Heart left ventricle (tissue), 16 donors: ENCODE data around the gene PIK3IP1. TPM values are rescaled to one million over a fixed set of nuclear protein-coding genes. Genes with fewer than 3 reads are reported as not detected.

Source experiments
- ATAC-seq, 4 donors: fragments of 200-7000 bp; cut with Tn5 transposase; one replicate each; pipeline ENCODE4 v1.9.1; 2020 to 2022; ENCODE audit warnings: moderate library complexity in 4 of 4, mild to moderate bottlenecking in 3 of 4, moderate number of reproducible peaks in 1 of 4
- DNase-seq, 5 donors: peaks; one replicate each; pipeline ENCODE4 v3.0.0-alpha.2; 2020
- H3K27ac ChIP-seq, 12 donors: fragments of 200-600 bp; sonication (generic) in 4 of 12; one replicate each; pipeline versions ENCODE4 v1.5.0 to v1.8.0; 2016 to 2022; ENCODE audit warnings: mild to moderate bottlenecking in 2 of 12
- H3K27me3 ChIP-seq, 9 donors: fragments of 200-600 bp; sonication (generic) in 2 of 9; one replicate each; pipeline versions ENCODE4 v1.5.1 to v1.8.0; 2016 to 2022; ENCODE audit warnings: mild to moderate bottlenecking in 3 of 9
- H3K36me3 ChIP-seq, 9 donors: fragments of 200-600 bp; sonication (generic) in 2 of 9; one replicate each; pipeline versions ENCODE4 v1.5.0 to v1.8.0; 2018 to 2022; ENCODE audit warnings: mild to moderate bottlenecking in 2 of 9
- H3K4me1 ChIP-seq, 12 donors: fragments of 200-600 bp; sonication (generic) in 4 of 12; one replicate each; pipeline versions ENCODE4 v1.5.0 to v1.8.0; 2016 to 2022; ENCODE audit warnings: mild to moderate bottlenecking in 3 of 12
- H3K4me3 ChIP-seq, 12 donors: fragments of 200-600 bp; sonication (generic) in 4 of 12; one replicate each; pipeline versions ENCODE4 v1.5.0 to v1.8.0; 2017 to 2022; ENCODE audit warnings: mild to moderate bottlenecking in 9 of 12, moderate library complexity in 4 of 12
- H3K9me3 ChIP-seq, 12 donors: fragments of 200-600 bp; sonication (generic) in 4 of 12; one replicate each; pipeline versions ENCODE4 v1.5.0 to v1.8.0; 2016 to 2022; ENCODE audit warnings: mild to moderate bottlenecking in 1 of 12
- CTCF ChIP-seq, 12 donors: fragments of 200-600 bp; sonication (generic) in 4 of 12; IDR thresholded peaks; one replicate each; pipeline versions ENCODE4 v1.5.0 to v1.8.0; 2018 to 2022; ENCODE audit warnings: antibody characterized with exemption in 12 of 12, mild to moderate bottlenecking in 5 of 12
- POLR2A ChIP-seq, 2 donors: fragments of 450-650 bp; IDR thresholded peaks; one replicate each; pipeline ENCODE4 v1.6.1; 2017; ENCODE audit warnings: antibody characterized with exemption in 2 of 2, mild to moderate bottlenecking in 2 of 2, moderate library complexity in 2 of 2
- WGBS, 4 donors: extraction: QIAGEN DNeasy Blood & Tissue Kit in 2 of 4; methylation state at CpG; one replicate each; pipeline versions ENCODE4 v1.1.5 to v1.1.7; 2013 to 2018; 5-methylcytosine and 5-hydroxymethylcytosine counted together
- intact Hi-C, 10 donors: fragments of 100-400 bp; cut with DNase I; formaldehyde crosslinking; loops; one replicate each; pipeline versions ENCODE4 v1.11.1 to v1.14.2; 2022
- polyA plus RNA-seq, 2 donors: library from polyadenylated mRNA; stranded (reverse); fragments of 200-250 nt; gene quantifications; one replicate each; pipeline ENCODE4 v1.2.3, GENCODE V29; 2013
- total RNA-seq, 9 donors: library from RNA; depleted of rRNA in 2 of 9; stranded (reverse); fragments of >200 nt in 2 of 9; fragmentation: NEBNext Ultra II Directional in 3 of 9; extraction: Animal tissue kit (Norgen Biotek cat#: 25700) in 3 of 9; gene quantifications; one replicate each; pipeline versions ENCODE4 v1.1.0 to v1.2.4, GENCODE V29; 2016 to 2023
- donor health status: ischemic (EF 13 %, LVEDD 7.1; RV severe dilation, severe dysfunction).
- donor health status: healthy with polysubstance abuse.
- donor health status: DM: no; HTN: yes; CAD: no.
- donor health status: DM: no; HTN: no; CAD: no.
- donor health status: ischemic (EF 25% LVEDD 6.9; RV normal size, moderate dysfunction).
- donor health status: ischemic (EF 25% LVEDD 5.7; RV mildly dilated, moderate dysfunction).
- donor health status: healthy.
- donor health status: DM: yes; HTN: yes; CAD: no.
- donor health status: ischemic (EF 35%, LVEDD 5.7; RV mildly dilated, moderate dysfunction).
- donor health status: nonischemic (EF 11% LVEDD 7.7; RV severe dilation, severe dysfunction).
- donor health status: DM: yes; HTN: yes; CAD: no.
- donor health status: PGD.
- donor health status: ischemic (EF 29% LVEDD 5.4; RV normal size, mild dysfunction).
- donor health status: nonischemic (EF 23%, LVEDD 6.1; RV moderate dilation, normal function).

Gene PIK3IP1
- total and polyA plus RNA-seq, 11 donors = 3.8 to 40.7 (median 16.9) TPM

GRCh38 chr22:31271026-31271425, 21.3 kb downstream of the PIK3IP1 start:
- H3K4me3 ChIP-seq = no peak overlapping the region
- DNase-seq = no peak
- peak in 1 of 4 donors; percentile 5 for ATAC-seq
- intact Hi-C loops = loop anchor here in 7 of 10 donors (5.0 to 10.0 kb wide), 5 partner anchors 56 to 166 kb away; partner anchors contain the start of genes LIMK2 (in 5 of the 7) and SELENOM (in 2 of the 7)
- peak overlapping the region in 5 of 12 donors; percentile 2 to 61 (median 43) for H3K27ac ChIP-seq
- no peak for TF ChIP-seq POLR2A (IDR thresholded peaks at IDR 0.05)
- no peak for TF ChIP-seq CTCF (IDR thresholded peaks at IDR 0.05)
- H3K4me1 ChIP-seq = peaks cover 0 to 17% (median 4%) of the 10 kb centered on the region in 12 donors
- H3K36me3 ChIP-seq = peaks cover 0 to 86% (median 60%) of the 10 kb centered on the region in 9 donors
- H3K27me3 ChIP-seq = no peaks in the 10 kb centered on the region
- no peaks in the 10 kb centered on the region for H3K9me3 ChIP-seq
- 78 to 92% (median 87%) methylated on average over 4 of the region's 4 CpGs for WGBS, 4 donors

- intact Hi-C loops = loop anchor here in 7 of 10 donors (5.0 to 10.0 kb wide), 5 partner anchors 55 to 165 kb away; partner anchors contain the start of genes LIMK2 (in 5 of the 7) and SELENOM (in 2 of the 7)
- Histone ChIP-seq H3K27me3 (no peaks in the 10 kb centered on the region), H3K4me3 (no peak overlapping the region), H3K36me3 (peaks cover 0 to 86% (median 57%) of the 10 kb centered on the region in 9 donors), H3K27ac (no peak overlapping the region), H3K9me3 (no peaks in the 10 kb centered on the region), H3K4me1 (peaks cover 0 to 17% (median 4%) of the 10 kb centered on the region in 12 donors)
- no peak for ATAC-seq
- DNase-seq = no peak
- 51 to 76% (median 58%) methylated on average over 2 to 3 of the region's 3 CpGs for WGBS, 4 donors
- TF ChIP-seq POLR2A (IDR thresholded peaks at IDR 0.05) (no peak), CTCF (IDR thresholded peaks at IDR 0.05) (no peak)
Observed at GRCh38 chr22:31269892-31270579, 22.3 kb downstream of the PIK3IP1 start.

GRCh38 chr22:31268281-31268680, 24.0 kb downstream of the PIK3IP1 start:
- Histone ChIP-seq H3K9me3 (no peaks in the 10 kb centered on the region), H3K36me3 (peaks cover 0 to 86% (median 53%) of the 10 kb centered on the region in 9 donors), H3K4me3 (no peak overlapping the region), H3K27ac (no peak overlapping the region), H3K4me1 (peaks cover 0 to 17% (median 4%) of the 10 kb centered on the region in 12 donors), H3K27me3 (no peaks in the 10 kb centered on the region)
- ATAC-seq = no peak
- intact Hi-C loops = no loop called here
- DNase-seq = no peak
- TF ChIP-seq CTCF (IDR thresholded peaks at IDR 0.05) = no peak
- TF ChIP-seq POLR2A (IDR thresholded peaks at IDR 0.05) = no peak
- 99 to 100% (median 100%) methylated on average over 2 of the region's 2 CpGs for WGBS, 4 donors

GRCh38 chr22:31263896-31264640, 28.2 kb downstream of the PIK3IP1 start:
- Histone ChIP-seq H3K4me3 (no peak overlapping the region), H3K27ac (no peak overlapping the region), H3K4me1 (no peaks in the 10 kb centered on the region), H3K36me3 (peaks cover 0 to 95% (median 84%) of the 10 kb centered on the region in 9 donors), H3K27me3 (no peaks in the 10 kb centered on the region), H3K9me3 (no peaks in the 10 kb centered on the region)
- DNase-seq = no peak
- TF ChIP-seq POLR2A (IDR thresholded peaks at IDR 0.05) (no peak), CTCF (IDR thresholded peaks at IDR 0.05) (no peak)
- WGBS, 4 donors = 95 to 98% (median 97%) methylated on average over 6 of the region's 6 CpGs
- no peak for ATAC-seq
- intact Hi-C loops = no loop called here
